PC-9 (cell line): ENCODE results near the gene LRMDA.

Experiments used
- CTCF ChIP-seq: fragments of 200-600 bp; sonication (generic); conservative IDR thresholded peaks from 2 replicates; pipeline ENCODE4 v1.6.1; 2017; ENCODE audit warnings: mixed run types, antibody characterized with exemption, mild to moderate bottlenecking, moderate library complexity
- EZH2 ChIP-seq: fragments of 200-600 bp; sonication (generic); IDR thresholded peaks from 2 replicates; pipeline ENCODE4 v1.8.0; 2017; ENCODE audit warnings: antibody characterized with exemption, low read depth

GRCh38 chr10:76002262-76002854 lies 570.9 kb downstream of the LRMDA start:
- no peak for TF ChIP-seq CTCF
- no peak for TF ChIP-seq EZH2
